ENCODE data around the gene HBP1. TPM values are rescaled to one million over a fixed set of nuclear protein-coding genes. Genes with fewer than 3 reads are reported as not detected.

Gene HBP1
- polyA plus RNA-seq, 1 donor from 2014 or later, result 37.7 TPM

DNA sequence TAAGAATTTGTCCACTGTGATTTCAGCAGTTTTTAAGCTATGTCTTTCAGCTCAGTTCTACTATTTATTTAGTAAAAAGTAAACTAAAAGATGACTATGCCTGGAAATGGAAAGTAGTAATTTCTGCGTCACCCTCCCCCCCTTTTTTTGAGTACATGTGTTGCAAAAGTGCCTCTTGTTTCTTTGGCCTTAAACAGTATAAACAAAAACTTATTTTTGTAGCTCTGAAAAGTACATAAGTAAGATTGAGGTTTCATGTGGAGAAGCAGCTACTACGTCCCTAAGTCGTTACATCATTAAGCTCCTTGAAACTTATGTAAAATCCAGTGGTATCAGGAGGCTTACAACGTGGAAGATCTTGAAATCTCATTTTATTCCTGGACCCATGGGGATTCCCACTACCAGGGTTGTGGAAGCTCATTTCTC, 46.3 kb upstream of the HBP1 start:
- Histone ChIP-seq H3K79me2 (replicated peaks; ENCODE audit: insufficient read depth, low read length) (peaks cover 12% of the 10 kb centered on the region), H3K27ac (ENCODE audit: low read length) (peak overlapping the region; percentile 0), H3K27me3 (ENCODE audit: insufficient read depth, low read depth, low read length) (no peaks in the 10 kb centered on the region), H3K9ac (ENCODE audit: low read length) (no peak overlapping the region), H4K20me1 (ENCODE audit: insufficient read depth) (no peaks in the 10 kb centered on the region), H3K9me2 (ENCODE audit: insufficient read depth, low read length) (no peaks in the 10 kb centered on the region), H2AFZ (ENCODE audit: low read depth, low read length) (no peak overlapping the region), H3K36me3 (ENCODE audit: insufficient read depth, low read length) (no peaks in the 10 kb centered on the region), H3K4me3 (ENCODE audit: low read length) (no peak overlapping the region), H3K9me3 (ENCODE audit: low read length) (no peaks in the 10 kb centered on the region), H3F3A (ENCODE audit: insufficient read depth, low read length, poor library complexity, severe bottlenecking) (no peaks in the 10 kb centered on the region), H3K4me2 (ENCODE audit: low read length) (no peak overlapping the region)
- TF ChIP-seq SMC3 (conservative IDR thresholded peaks at IDR 0.05; ENCODE audit: poor library complexity) (no peak), EZH2 (IDR thresholded peaks at IDR 0.05; ENCODE audit: borderline replicate concordance, insufficient read depth, low read length, poor library complexity, severe bottlenecking) (no peak), EP300 (conservative IDR thresholded peaks at IDR 0.05; ENCODE audit: poor library complexity, severe bottlenecking) (no peak), MXI1 (conservative IDR thresholded peaks at IDR 0.05; ENCODE audit: poor library complexity, severe bottlenecking) (no peak), TAF1 (IDR thresholded peaks at IDR 0.05; ENCODE audit: low read depth) (no peak), POLR2AphosphoS5 (IDR thresholded peaks at IDR 0.05) (no peak), RAD21 (conservative IDR thresholded peaks at IDR 0.05) (no peak)
- TF ChIP-seq, protein P1, sequence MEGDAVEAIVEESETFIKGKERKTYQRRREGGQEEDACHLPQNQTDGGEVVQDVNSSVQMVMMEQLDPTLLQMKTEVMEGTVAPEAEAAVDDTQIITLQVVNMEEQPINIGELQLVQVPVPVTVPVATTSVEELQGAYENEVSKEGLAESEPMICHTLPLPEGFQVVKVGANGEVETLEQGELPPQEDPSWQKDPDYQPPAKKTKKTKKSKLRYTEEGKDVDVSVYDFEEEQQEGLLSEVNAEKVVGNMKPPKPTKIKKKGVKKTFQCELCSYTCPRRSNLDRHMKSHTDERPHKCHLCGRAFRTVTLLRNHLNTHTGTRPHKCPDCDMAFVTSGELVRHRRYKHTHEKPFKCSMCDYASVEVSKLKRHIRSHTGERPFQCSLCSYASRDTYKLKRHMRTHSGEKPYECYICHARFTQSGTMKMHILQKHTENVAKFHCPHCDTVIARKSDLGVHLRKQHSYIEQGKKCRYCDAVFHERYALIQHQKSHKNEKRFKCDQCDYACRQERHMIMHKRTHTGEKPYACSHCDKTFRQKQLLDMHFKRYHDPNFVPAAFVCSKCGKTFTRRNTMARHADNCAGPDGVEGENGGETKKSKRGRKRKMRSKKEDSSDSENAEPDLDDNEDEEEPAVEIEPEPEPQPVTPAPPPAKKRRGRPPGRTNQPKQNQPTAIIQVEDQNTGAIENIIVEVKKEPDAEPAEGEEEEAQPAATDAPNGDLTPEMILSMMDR (IDR thresholded peaks at IDR 0.05; ENCODE audit: poor library complexity, severe bottlenecking), result no peak
- TF ChIP-seq, protein P2, sequence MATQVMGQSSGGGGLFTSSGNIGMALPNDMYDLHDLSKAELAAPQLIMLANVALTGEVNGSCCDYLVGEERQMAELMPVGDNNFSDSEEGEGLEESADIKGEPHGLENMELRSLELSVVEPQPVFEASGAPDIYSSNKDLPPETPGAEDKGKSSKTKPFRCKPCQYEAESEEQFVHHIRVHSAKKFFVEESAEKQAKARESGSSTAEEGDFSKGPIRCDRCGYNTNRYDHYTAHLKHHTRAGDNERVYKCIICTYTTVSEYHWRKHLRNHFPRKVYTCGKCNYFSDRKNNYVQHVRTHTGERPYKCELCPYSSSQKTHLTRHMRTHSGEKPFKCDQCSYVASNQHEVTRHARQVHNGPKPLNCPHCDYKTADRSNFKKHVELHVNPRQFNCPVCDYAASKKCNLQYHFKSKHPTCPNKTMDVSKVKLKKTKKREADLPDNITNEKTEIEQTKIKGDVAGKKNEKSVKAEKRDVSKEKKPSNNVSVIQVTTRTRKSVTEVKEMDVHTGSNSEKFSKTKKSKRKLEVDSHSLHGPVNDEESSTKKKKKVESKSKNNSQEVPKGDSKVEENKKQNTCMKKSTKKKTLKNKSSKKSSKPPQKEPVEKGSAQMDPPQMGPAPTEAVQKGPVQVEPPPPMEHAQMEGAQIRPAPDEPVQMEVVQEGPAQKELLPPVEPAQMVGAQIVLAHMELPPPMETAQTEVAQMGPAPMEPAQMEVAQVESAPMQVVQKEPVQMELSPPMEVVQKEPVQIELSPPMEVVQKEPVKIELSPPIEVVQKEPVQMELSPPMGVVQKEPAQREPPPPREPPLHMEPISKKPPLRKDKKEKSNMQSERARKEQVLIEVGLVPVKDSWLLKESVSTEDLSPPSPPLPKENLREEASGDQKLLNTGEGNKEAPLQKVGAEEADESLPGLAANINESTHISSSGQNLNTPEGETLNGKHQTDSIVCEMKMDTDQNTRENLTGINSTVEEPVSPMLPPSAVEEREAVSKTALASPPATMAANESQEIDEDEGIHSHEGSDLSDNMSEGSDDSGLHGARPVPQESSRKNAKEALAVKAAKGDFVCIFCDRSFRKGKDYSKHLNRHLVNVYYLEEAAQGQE (IDR thresholded peaks at IDR 0.05; ENCODE audit: borderline replicate concordance), result no peak

DNA sequence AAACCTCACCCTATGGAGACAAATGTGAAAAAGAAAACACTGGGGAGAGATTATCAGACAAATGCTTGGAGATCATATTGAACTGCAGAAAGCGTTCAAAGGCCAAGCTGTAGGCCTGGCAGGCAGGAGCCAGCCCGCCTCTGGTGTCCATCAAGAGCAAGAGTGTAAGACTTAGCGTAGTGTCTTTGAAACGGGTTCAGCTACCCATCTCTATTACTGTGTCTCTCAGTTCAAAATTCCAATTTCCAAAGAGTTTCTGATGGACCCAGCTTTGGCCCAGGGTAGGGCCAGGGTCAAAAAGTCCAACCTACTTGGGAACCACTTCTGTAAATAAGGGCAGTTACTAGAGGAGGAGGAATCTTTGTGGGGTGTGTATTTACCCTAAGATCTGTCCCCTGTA, 45.4 kb upstream of the HBP1 start:
- no peak overlapping the region for H3K4me3 ChIP-seq (ENCODE audit: low read length)
- no peak overlapping the region for H2AFZ ChIP-seq (ENCODE audit: low read depth, low read length)
- no peaks in the 10 kb centered on the region for H3K27me3 ChIP-seq (ENCODE audit: insufficient read depth, low read depth, low read length)
- H3K27ac ChIP-seq (ENCODE audit: low read length), result no peak overlapping the region
- TF ChIP-seq MXI1 (conservative IDR thresholded peaks at IDR 0.05; ENCODE audit: poor library complexity, severe bottlenecking) (no peak), POLR2AphosphoS5 (IDR thresholded peaks at IDR 0.05) (no peak), EP300 (conservative IDR thresholded peaks at IDR 0.05; ENCODE audit: poor library complexity, severe bottlenecking) (no peak), RAD21 (conservative IDR thresholded peaks at IDR 0.05) (no peak), SMC3 (conservative IDR thresholded peaks at IDR 0.05; ENCODE audit: poor library complexity) (no peak)
- TF ChIP-seq, protein P1 (IDR thresholded peaks at IDR 0.05; ENCODE audit: poor library complexity, severe bottlenecking), result no peak
- TF ChIP-seq, protein P2 (IDR thresholded peaks at IDR 0.05; ENCODE audit: borderline replicate concordance), result no peak
- H3K9me2 ChIP-seq (ENCODE audit: insufficient read depth, low read length), result no peaks in the 10 kb centered on the region
- H3K9ac ChIP-seq (ENCODE audit: low read length), result no peak overlapping the region
- no peak overlapping the region for H3K4me2 ChIP-seq (ENCODE audit: low read length)
- H3K36me3 ChIP-seq (ENCODE audit: insufficient read depth, low read length), result no peaks in the 10 kb centered on the region
- no peaks in the 10 kb centered on the region for H3K9me3 ChIP-seq (ENCODE audit: low read length)
- H3F3A ChIP-seq (ENCODE audit: insufficient read depth, low read length, poor library complexity, severe bottlenecking), result no peaks in the 10 kb centered on the region
- no peaks in the 10 kb centered on the region for H4K20me1 ChIP-seq (ENCODE audit: insufficient read depth)
- peaks cover 8% of the 10 kb centered on the region for H3K79me2 ChIP-seq (replicated peaks; ENCODE audit: insufficient read depth, low read length)

Data from neural cell (in vitro differentiated cells).